Measurements from ENCODE around the gene KDM4E.

The KDM4E gene

GRCh38 chr11:95050595-95051202 lies 25.6 kb downstream of the KDM4E start:
- no peak for DNase-seq

GRCh38 chr11:95054356-95054755 lies 29.3 kb downstream of the KDM4E start:
- no peak for DNase-seq

- DNase-seq = no peak
These were observed 30.3 kb downstream of the KDM4E start for GRCh38 chr11:95055283-95055897.

GRCh38 chr11:95057959-95058358 lies 32.9 kb downstream of the KDM4E start:
- no peak for DNase-seq

- no peak for DNase-seq
These were observed 33.6 kb downstream of the KDM4E start for GRCh38 chr11:95058621-95059020.

- DNase-seq = no peak
These were observed 34.0 kb downstream of the KDM4E start for GRCh38 chr11:95059046-95059445.

GRCh38 chr11:95065336-95065735 lies 40.3 kb downstream of the KDM4E start:
- peak in 3 of 56 donors; percentile 10 to 31 (median 12) for DNase-seq

GRCh38 chr11:95066716-95067038 lies 41.6 kb downstream of the KDM4E start, which contains the start of gene SRSF8:
SRSF8 (plus strand) TSS chr11:95066919; CDS start chr11:95067227, 308 bp downstream.
- DNase-seq = no peak

GRCh38 chr11:95067039-95067840 lies 42.2 kb downstream of the KDM4E start:
- DNase-seq = peak in 54 of 56 donors; percentile 22 to 88 (median 74)

GRCh38 chr11:95067841-95068219 lies 42.8 kb downstream of the KDM4E start:
- DNase-seq = peak in 6 of 56 donors; percentile 34 to 73 (median 42)

GRCh38 chr11:95068549-95068948 lies 43.5 kb downstream of the KDM4E start:
- DNase-seq = peak in 47 of 56 donors; percentile 6 to 78 (median 56)

- no peak for DNase-seq
These were observed 45.4 kb downstream of the KDM4E start for GRCh38 chr11:95070471-95070870.

GRCh38 chr11:95072948-95073347 lies 47.9 kb downstream of the KDM4E start:
- DNase-seq = no peak

GRCh38 chr11:95074792-95075563 lies 49.9 kb downstream of the KDM4E start:
- peak in 18 of 56 donors; percentile 6 to 79 (median 22) for DNase-seq

GRCh38 chr11:95076416-95076815 lies 51.4 kb downstream of the KDM4E start:
- DNase-seq = no peak

- DNase-seq = no peak
These were observed 51.9 kb downstream of the KDM4E start for GRCh38 chr11:95076981-95077380.
